ENCODE results near the gene CCDC150.

The CCDC150 gene

GRCh38 chr2:196617430-196617829 lies 22.1 kb upstream of the CCDC150 start:
- in situ Hi-C loops (cut with HindIII; ENCODE audit: low pct_ligation_motif_present, low pct_unique_long_range_greater_than_20kb, low sequenced_read_pairs) = no loop called here
- DNase-seq = no peak

- DNase-seq = no peak
- in situ Hi-C loops (cut with HindIII; ENCODE audit: low pct_ligation_motif_present, low pct_unique_long_range_greater_than_20kb, low sequenced_read_pairs) = no loop called here
Measured at GRCh38 chr2:196618661-196619060, 20.9 kb upstream of the CCDC150 start.

GRCh38 chr2:196630531-196630930 lies 9.0 kb upstream of the CCDC150 start:
- in situ Hi-C loops (cut with HindIII; ENCODE audit: low pct_ligation_motif_present, low pct_unique_long_range_greater_than_20kb, low sequenced_read_pairs) = no loop called here
- no peak for DNase-seq

- in situ Hi-C loops (cut with HindIII; ENCODE audit: low pct_ligation_motif_present, low pct_unique_long_range_greater_than_20kb, low sequenced_read_pairs) = no loop called here
- DNase-seq = no peak
Measured at GRCh38 chr2:196635156-196635555, 4.4 kb upstream of the CCDC150 start.

- no peak for DNase-seq
- in situ Hi-C loops (cut with HindIII; ENCODE audit: low pct_ligation_motif_present, low pct_unique_long_range_greater_than_20kb, low sequenced_read_pairs) = no loop called here
Measured at GRCh38 chr2:196638765-196639164, 750 bp upstream of the CCDC150 start.

GRCh38 chr2:196640031-196640548 lies 575 bp downstream of the CCDC150 start:
- DNase-seq = no peak
- in situ Hi-C loops (cut with HindIII; ENCODE audit: low pct_ligation_motif_present, low pct_unique_long_range_greater_than_20kb, low sequenced_read_pairs) = no loop called here

GRCh38 chr2:196649202-196649601 lies 9.7 kb downstream of the CCDC150 start:
- in situ Hi-C loops (cut with HindIII; ENCODE audit: low pct_ligation_motif_present, low pct_unique_long_range_greater_than_20kb, low sequenced_read_pairs) = no loop called here
- DNase-seq = no peak

- DNase-seq = no peak
- in situ Hi-C loops (cut with HindIII; ENCODE audit: low pct_ligation_motif_present, low pct_unique_long_range_greater_than_20kb, low sequenced_read_pairs) = no loop called here
Measured at GRCh38 chr2:196651387-196652094, 12.0 kb downstream of the CCDC150 start.

- in situ Hi-C loops (cut with HindIII; ENCODE audit: low pct_ligation_motif_present, low pct_unique_long_range_greater_than_20kb, low sequenced_read_pairs) = no loop called here
- no peak for DNase-seq
Measured at GRCh38 chr2:196652869-196653268, 13.4 kb downstream of the CCDC150 start.

GRCh38 chr2:196653843-196654242 lies 14.3 kb downstream of the CCDC150 start:
- DNase-seq = no peak
- in situ Hi-C loops (cut with HindIII; ENCODE audit: low pct_ligation_motif_present, low pct_unique_long_range_greater_than_20kb, low sequenced_read_pairs) = no loop called here

- in situ Hi-C loops (cut with HindIII; ENCODE audit: low pct_ligation_motif_present, low pct_unique_long_range_greater_than_20kb, low sequenced_read_pairs) = no loop called here
- DNase-seq = no peak
Measured at GRCh38 chr2:196655761-196656160, 16.2 kb downstream of the CCDC150 start.

GRCh38 chr2:196657333-196657732 lies 17.8 kb downstream of the CCDC150 start:
- no peak for DNase-seq
- in situ Hi-C loops (cut with HindIII; ENCODE audit: low pct_ligation_motif_present, low pct_unique_long_range_greater_than_20kb, low sequenced_read_pairs) = no loop called here

GRCh38 chr2:196659844-196660243 lies 20.3 kb downstream of the CCDC150 start:
- in situ Hi-C loops (cut with HindIII; ENCODE audit: low pct_ligation_motif_present, low pct_unique_long_range_greater_than_20kb, low sequenced_read_pairs) = no loop called here
- DNase-seq = no peak

GRCh38 chr2:196660244-196660643 lies 20.7 kb downstream of the CCDC150 start:
- in situ Hi-C loops (cut with HindIII; ENCODE audit: low pct_ligation_motif_present, low pct_unique_long_range_greater_than_20kb, low sequenced_read_pairs) = no loop called here
- peak; percentile 26 for DNase-seq

- in situ Hi-C loops (cut with HindIII; ENCODE audit: low pct_ligation_motif_present, low pct_unique_long_range_greater_than_20kb, low sequenced_read_pairs) = no loop called here
- DNase-seq = no peak
Measured at GRCh38 chr2:196670342-196670741, 30.8 kb downstream of the CCDC150 start.

- no peak for DNase-seq
- in situ Hi-C loops (cut with HindIII; ENCODE audit: low pct_ligation_motif_present, low pct_unique_long_range_greater_than_20kb, low sequenced_read_pairs) = no loop called here
Measured at GRCh38 chr2:196675963-196676362, 36.4 kb downstream of the CCDC150 start.

- in situ Hi-C loops (cut with HindIII; ENCODE audit: low pct_ligation_motif_present, low pct_unique_long_range_greater_than_20kb, low sequenced_read_pairs) = no loop called here
- DNase-seq = peak; percentile 18
Measured at GRCh38 chr2:196677404-196677803, 37.9 kb downstream of the CCDC150 start.

GRCh38 chr2:196679368-196679767 lies 39.9 kb downstream of the CCDC150 start:
- DNase-seq = no peak
- in situ Hi-C loops (cut with HindIII; ENCODE audit: low pct_ligation_motif_present, low pct_unique_long_range_greater_than_20kb, low sequenced_read_pairs) = no loop called here

- no peak for DNase-seq
- in situ Hi-C loops (cut with HindIII; ENCODE audit: low pct_ligation_motif_present, low pct_unique_long_range_greater_than_20kb, low sequenced_read_pairs) = no loop called here
Measured at GRCh38 chr2:196681510-196681909, 42.0 kb downstream of the CCDC150 start.

GRCh38 chr2:196685792-196686191 lies 46.3 kb downstream of the CCDC150 start:
- in situ Hi-C loops (cut with HindIII; ENCODE audit: low pct_ligation_motif_present, low pct_unique_long_range_greater_than_20kb, low sequenced_read_pairs) = no loop called here
- no peak for DNase-seq
